ENCODE measurements around the gene CCDC40.
A peak's percentile ranks its signal among the peaks of the same experiment; 100 is the strongest.
"Not testable (repeated sequence)": the region's sequence is repeated elsewhere in the genome, so short reads cannot be mapped to it uniquely, and the experiment has no call there.

The CCDC40 gene

GRCh38 chr17:80087346-80088265 lies 51.2 kb downstream of the CCDC40 start:
- DNase-seq, result peak; percentile 60

DNA sequence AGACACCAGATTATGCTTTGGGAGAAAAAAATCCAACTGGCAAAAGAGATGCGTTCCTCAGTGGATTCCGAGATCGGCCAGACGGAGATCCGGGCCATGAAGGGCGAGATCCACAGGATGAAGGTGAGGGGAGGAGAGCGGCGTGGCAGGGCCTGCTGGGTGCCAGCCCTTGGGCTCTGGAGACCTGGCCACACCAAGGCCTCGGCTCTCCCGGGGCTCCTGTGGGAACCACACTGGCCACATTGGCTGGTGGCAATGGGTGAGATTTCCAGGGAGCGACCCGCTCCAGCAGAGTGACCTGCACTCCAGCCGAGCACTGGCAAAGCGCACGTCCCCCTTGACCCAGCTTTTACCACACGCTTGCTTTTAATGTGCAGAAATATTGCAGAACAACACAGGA lies 53.3 kb downstream of the CCDC40 start:
- peak; percentile 53 for DNase-seq

- DNase-seq, result not testable (repeated sequence)
Observed at GRCh38 chr17:80090164-80090563, 53.7 kb downstream of the CCDC40 start.

DNA sequence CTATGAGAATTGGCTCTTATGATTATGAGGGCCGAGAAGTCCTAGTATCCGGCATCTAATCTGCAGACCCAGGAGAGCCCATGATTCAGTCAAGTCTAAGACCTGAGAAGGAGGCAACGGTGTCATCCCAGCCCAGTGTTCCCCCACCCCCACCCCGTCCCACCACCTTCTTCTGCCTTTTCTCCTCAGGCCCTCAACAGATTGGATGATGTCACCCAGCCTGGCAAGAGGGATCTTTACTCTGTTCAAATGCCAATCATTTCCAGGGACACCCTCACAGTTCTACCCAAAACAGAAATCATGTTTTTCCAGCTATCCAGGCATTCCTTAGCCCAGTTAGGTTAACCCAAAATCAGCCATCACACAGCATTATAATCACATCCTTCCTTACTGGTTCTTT lies 54.9 kb downstream of the CCDC40 start:
- DNase-seq, result no peak

GRCh38 chr17:80092959-80093358 lies 56.5 kb downstream of the CCDC40 start:
- DNase-seq, result no peak

- DNase-seq, result peak; percentile 60
Observed at GRCh38 chr17:80095038-80095843, 58.8 kb downstream of the CCDC40 start.

GRCh38 chr17:80095844-80096475 lies 59.5 kb downstream of the CCDC40 start:
- no peak for DNase-seq

DNA sequence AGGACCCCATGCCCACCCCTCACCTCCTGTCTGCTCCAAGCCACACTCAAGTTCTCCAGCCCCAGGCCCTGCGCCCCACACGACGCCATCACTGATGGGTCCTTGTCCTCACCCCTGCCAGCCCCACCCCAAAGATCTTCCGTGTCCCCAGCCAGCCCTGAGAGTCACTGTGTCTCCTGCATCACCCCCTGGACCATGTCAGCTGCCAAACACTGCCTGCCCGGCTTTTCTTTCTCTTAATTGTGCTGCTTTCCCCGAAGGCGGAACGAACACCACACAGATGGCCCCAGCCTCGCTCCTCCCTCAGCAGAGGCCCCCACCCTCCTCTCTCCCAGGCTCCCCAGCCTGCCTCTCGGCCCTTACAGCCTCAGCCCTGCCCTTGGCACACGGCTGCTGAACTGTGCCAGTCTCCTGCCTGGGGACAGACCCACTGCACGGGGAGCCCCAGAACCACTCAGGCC lies 60.1 kb downstream of the CCDC40 start:
- DNase-seq, result no peak

GRCh38 chr17:80097127-80097621 lies 60.7 kb downstream of the CCDC40 start:
- peak; percentile 56 for DNase-seq

GRCh38 chr17:80097844-80098691 lies 61.6 kb downstream of the CCDC40 start:
- no peak for DNase-seq

GRCh38 chr17:80099291-80100034 lies 63.0 kb downstream of the CCDC40 start:
- peak; percentile 57 for DNase-seq

DNA sequence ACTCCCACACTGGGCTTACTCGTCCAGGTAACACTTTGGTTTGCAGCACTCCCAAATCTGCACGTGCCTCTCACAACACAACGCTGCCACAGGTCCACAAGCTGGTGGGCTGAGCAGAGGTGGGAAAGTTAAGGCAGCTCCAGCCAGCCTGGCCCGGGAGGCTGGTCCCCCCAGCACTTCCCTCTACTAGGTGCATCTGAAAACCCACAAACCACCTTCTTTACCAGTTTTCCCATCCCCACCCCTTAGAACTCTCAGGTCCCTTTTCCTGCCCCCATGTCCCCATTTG lies 63.5 kb downstream of the CCDC40 start:
- DNase-seq, result no peak

DNA sequence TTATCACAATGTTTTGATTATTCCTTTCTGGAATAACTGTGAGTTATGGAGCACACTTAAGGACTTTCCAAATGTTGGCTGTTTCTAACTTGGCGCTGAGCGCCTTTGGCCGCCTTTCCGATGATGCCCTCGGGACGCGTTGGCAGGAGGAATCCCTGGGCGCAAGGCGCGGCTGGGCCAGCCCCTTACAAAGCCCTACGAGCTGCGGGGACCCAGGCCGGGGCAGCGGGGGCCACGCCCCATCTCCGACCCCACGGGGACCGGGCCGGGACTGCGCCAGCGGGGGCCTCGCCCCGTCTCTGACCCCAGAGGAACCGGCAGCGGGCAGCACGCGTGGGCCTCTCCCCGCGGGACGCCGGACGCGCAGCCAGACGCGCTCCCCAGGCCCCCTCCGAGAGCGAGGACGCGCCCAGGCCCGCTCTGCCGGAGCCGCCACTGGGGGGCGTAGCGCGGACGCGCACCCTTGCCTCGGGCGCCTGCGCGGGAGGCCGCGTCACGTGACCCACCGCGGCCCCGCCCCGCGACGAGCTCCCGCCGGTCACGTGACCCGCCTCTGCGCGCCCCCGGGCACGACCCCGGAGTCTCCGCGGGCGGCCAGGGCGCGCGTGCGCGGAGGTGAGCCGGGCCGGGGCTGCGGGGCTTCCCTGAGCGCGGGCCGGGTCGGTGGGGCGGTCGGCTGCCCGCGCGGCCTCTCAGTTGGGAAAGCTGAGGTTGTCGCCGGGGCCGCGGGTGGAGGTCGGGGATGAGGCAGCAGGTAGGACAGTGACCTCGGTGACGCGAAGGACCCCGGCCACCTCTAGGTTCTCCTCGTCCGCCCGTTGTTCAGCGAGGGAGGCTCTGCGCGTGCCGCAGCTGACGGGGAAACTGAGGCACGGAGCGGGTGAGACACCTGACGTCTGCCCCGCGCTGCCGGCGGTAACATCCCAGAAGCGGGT lies 64.8 kb downstream of the CCDC40 start, which contains the start of gene GAA:
TSS of gene GAA (plus strand) at position 571 of the 935 bp plus-strand sequence. CDS start 3,006 bp downstream, outside the sequence.
- DNase-seq, result peak; percentile 92

- DNase-seq, result no peak
Observed at GRCh38 chr17:80101946-80102663, 65.7 kb downstream of the CCDC40 start.

DNA sequence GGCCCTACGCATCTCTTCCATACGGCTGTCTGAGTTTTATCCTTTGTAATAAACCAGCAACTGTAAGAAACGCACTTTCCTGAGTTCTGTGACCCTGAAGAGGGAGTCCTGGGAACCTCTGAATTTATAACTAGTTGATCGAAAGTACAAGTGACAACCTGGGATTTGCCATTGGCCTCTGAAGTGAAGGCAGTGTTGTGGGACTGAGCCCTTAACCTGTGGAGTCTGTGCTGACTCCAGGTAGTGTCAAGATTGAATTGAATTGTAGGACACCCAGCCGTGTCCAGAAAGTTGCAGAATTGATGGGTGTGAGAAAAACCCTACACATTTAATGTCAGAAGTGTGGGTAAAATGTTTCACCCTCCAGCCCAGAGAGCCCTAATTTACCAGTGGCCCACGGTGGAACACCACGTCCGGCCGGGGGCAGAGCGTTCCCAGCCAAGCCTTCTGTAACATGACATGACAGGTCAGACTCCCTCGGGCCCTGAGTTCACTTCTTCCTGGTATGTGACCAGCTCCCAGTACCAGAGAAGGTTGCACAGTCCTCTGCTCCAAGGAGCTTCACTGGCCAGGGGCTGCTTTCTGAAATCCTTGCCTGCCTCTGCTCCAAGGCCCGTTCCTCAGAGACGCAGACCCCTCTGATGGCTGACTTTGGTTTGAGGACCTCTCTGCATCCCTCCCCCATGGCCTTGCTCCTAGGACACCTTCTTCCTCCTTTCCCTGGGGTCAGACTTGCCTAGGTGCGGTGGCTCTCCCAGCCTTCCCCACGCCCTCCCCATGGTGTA lies 66.4 kb downstream of the CCDC40 start:
- peak; percentile 60 for DNase-seq

DNA sequence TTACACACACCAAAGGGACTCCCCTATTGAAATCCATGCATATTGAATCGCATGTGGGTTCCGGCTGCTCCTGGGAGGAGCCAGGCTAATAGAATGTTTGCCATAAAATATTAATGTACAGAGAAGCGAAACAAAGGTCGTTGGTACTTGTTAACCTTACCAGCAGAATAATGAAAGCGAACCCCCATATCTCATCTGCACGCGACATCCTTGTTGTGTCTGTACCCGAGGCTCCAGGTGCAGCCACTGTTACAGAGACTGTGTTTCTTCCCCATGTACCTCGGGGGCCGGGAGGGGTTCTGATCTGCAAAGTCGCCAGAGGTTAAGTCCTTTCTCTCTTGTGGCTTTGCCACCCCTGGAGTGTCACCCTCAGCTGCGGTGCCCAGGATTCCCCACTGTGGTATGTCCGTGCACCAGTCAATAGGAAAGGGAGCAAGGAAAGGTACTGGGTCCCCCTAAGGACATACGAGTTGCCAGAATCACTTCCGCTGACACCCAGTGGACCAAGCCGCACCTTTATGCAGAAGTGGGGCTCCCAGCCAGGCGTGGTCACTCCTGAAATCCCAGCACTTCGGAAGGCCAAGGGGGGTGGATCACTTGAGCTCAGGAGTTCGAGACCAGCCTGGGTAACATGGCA lies 67.1 kb downstream of the CCDC40 start:
- no peak for DNase-seq

- peak; percentile 77 for DNase-seq
Observed at GRCh38 chr17:80104321-80104955, 68.0 kb downstream of the CCDC40 start.

- DNase-seq, result peak; percentile 50
Observed at GRCh38 chr17:80104956-80105375, 68.5 kb downstream of the CCDC40 start.

Data from islet precursor cell (in vitro differentiated cells).